ENCODE measurements around the gene CMIP.

The CMIP gene

DNA sequence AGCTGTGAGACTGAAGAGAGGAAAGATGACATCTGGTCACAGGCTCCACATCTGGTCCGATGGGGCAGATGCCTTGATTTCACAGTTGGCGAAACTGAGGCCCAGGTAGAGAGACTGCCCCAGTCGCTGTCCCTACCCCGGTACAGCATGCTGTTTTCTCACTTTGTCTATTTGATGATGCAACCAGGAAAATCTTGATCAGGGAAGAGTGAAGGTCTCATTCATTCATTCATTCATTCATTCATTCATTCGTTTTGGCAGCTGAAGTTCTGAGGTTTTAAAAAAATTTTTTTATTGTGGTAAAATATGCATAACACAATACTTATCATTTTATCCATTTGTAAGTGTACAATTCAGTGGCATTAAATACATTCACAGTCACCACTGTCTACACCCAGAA lies 19.7 kb downstream of the CMIP start:
- DNase-seq, result no peak

DNA sequence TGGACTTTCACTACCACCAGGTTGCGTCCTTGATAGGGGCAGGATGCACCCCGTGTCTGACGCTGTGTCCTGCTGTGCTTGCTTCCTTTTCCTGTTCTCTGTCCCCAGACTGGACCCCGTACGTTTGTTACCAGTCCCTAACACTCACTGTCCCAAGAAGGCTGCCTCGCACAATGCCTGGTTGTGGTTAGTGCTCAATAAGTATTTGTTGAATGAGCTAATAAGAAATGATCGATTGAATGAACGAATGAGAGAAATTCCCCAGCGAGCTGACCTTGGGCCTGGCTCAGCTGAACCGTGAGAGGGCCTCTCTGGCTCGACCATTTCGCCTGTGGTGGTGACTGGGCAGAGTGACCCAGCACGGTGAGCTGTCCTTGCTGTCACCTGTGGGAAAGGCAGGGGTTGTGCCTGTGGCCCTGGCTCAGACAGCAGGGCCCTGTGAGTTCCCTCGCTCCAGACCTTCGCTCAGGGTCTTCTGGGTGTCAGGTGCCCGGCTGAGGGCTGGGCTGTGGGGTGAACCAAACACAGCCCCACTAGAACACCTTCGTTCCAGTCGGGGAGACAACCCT lies 20.9 kb downstream of the CMIP start:
- DNase-seq, result no peak

DNA sequence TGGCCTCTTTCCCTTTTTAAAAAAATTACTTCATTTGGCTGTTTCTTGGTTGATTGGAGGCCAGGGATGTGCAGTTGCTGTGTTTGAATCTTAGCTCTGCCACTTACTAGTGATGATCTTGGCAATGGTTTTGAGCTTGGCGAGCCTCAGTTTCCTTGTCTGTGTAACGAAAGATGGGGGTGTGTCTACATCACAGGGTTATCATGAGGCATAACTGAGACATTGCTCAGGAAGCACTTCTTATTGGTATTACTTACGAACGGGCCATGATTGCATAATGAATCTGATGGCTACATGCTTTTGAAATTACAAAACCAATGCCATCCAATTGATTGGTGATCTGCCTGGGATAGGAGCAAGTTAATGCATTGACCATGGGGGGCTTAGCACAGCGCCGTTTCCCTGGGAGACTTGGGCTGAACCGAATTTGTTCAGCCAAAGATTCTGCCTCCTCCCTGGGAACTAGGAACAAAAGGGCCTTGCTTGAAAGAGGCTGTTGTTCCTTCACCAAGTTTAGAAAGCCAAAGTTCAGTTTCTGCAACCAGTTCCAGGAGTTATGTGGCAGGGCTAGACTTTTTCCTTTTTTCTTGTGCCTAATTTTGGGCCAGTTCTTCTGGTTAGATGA lies 21.9 kb downstream of the CMIP start:
- no peak for DNase-seq

DNA sequence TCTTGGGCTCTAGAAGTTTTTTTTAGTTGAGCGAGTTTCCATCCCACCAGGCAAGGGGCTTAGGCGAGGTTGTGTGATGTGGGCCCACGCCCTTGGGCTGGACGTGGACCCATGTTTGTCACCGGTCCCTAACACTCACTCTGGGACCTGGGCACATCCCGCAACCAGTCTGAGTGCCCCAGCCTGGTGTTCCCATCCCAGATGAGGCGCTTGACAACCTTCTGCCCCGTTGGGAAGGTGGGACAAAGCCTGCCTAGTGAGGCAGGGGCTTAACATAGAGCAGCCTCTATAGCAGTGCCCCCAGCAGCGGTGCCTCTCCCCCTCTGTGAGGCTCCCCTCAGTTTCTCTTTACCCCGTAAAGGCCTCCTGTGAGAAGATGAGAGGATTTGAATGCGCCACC lies 22.5 kb downstream of the CMIP start:
- DNase-seq, result no peak

DNA sequence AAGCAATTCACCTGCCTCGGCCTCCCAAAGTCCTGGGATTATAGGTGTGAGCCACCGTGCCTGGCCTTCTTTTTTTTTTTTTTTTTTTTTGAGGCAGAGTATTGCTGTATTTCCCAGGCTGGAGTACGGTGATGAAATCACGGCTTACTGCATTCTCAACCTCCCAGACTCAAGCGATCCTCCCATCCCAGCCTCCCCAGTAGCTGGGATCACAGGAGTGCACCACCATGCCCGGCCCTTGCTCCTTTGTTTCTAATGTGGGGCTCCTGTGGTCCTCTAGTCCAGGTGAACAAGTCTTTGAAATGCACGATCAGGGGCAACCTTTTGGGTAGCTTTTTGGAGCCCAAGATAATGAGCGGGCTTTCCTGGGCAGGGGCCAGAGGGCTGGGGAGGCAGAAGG lies 23.2 kb downstream of the CMIP start:
- no peak for DNase-seq

DNA sequence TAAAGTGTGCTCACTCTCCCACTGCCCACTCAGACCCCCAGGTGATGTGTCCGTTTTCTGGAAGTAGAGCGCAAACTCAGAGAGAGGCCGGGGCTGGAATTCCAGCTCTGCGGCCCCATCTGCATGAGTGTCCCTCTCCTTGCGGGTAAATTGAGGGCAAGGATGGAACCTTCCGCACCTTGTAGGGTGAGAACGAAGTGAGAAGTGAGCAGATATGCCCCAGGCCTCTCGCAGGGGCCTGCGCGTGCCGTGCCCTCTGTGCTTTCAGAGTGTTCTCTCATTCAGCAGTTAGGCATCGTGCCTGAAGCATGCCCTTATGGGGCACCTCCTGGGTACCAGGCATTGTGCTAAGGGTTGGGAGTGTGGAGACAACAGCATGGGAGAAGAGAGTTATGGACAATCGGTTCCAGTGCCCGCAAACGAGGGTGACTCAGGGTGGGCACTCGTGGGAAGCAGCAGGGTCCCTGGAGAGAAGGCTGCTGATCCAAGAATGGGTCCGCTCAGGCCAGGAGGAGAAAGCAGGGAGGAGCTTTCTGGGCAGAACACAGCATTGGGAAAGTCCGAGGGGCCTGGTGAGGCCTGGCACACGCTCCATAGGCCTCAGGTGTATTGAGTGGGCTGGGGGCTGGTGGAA lies 23.8 kb downstream of the CMIP start:
- DNase-seq, result no peak

DNA sequence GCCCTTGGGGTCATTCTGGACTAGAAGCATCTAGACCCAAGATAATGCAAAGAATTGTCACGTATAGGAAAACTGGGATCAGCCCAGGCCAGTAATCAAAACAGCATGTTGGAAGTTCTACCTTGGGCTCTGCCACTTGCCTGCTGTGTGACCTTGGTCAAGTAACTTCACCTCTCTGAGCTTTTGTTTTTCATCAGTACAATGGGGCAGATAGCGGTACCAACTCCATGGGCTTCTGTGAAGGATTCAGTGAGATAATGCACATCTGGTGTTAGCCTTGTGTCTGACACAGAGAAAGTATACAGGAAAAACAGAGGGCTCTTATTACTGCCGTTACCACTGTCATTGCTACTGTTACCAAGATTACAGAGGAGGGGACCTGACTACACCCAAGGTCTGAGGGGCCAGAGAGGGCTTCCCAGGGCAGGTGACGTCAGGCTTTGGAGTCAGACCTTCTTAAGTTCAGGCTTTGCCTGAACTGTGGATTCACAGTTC lies 24.6 kb downstream of the CMIP start:
- DNase-seq, result no peak

DNA sequence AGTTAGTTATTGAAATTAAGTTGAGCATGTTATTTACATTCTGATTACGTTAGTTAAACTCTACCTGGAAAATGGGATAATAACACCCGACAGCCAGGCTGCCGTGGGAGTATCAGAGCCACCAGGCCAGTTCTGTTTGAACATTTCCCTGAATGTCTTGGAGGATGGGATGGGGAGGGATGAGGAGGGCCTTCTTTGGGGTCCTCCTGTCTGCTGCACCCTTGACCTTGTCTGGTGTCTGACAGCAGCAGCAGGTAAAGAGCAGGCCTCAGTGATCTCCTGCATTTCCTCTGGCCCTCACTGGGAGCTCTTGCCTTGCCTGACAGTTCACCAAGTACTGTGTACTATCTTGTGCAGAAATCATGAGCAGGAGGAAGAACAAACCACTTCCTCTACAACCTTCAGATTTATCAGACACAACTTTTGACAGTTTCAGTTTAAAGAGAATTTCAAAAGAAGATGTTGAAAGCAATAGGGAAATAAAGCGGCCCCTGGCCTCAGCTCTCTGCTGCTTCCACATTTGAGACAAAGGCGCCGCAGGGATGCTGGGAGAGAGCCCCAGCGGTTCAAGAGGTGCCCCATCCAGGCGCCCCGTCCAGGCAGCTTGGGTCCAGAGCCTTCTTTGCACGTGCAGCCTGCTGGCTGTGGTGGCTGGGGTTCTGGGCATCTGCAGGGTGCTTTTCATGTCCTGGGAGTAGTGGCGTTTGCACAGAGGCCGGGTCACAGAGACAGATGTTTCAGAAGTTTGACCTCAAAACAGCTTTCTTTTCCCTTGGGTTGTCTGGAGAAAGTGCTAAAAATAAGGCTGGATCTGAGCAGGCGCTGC lies 25.3 kb downstream of the CMIP start:
- DNase-seq, result no peak

DNA sequence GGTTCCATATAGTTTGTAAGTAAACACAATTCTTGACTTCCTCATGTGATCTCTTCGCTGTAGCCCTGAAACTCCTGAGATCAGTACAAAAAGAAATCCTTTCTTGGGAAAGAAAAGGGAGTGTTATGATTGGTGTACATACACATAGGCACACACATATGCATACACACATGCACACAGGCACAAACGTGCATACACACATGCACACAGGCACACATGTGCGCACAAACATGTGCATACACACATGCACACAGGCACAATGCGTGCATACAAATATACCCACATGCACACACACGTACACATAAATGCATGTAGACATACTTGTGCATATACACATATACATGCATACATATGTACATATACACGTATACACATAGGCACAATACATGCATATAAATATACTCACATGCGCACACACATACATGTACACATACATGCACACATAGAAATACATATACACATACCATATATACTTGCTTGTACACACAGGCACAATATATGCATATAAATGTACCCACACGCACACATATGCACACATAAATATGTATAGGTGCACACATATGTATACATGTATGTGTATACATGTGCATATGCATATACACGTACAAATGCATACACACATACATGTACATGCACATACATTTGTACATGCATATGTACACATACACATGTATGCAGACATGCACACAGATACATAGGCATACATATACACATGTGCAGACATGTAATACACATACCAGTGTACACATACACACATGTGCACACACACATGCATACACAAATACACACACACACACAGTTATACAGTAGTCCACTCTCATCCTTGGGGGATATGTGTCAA lies 26.4 kb downstream of the CMIP start:
- no peak for DNase-seq

DNA sequence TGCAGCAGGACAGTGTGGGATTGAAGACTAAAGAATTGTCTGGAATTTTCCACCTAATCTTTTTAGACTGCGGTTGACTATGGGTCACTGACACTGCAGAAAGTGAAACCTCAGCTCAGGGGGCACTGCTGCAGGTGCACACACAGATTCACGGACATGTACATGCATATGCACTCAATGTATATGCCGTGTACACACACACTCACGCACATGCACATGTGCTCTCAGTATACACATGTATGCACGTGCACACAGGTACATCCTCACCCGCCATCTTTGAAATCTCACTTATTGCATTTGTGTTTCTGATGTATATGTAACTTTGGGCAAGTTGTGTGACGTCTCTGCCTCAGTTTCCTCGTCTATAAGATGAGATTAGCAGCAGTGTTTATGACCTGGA lies 27.3 kb downstream of the CMIP start:
- no peak for DNase-seq

DNA sequence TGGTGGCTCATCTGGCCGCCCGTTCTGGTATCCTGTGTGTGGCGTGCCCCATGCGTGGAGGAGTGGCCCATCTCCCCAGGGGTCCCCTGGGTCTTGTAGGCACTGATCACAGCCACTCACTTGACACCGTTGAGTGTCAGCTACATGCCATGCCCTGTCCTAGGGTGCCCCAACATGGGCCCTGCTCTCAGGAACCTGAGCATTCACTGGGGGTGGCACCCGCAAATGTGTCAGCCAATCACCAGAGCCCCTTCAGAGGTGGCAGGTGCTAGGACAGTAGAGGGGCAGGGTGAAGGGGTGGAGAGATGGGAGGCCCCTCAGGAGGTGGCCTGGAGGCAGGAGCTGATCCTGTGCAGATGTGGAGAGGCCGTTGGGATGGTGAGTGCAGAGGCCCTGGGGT lies 27.8 kb downstream of the CMIP start:
- DNase-seq, result no peak

DNA sequence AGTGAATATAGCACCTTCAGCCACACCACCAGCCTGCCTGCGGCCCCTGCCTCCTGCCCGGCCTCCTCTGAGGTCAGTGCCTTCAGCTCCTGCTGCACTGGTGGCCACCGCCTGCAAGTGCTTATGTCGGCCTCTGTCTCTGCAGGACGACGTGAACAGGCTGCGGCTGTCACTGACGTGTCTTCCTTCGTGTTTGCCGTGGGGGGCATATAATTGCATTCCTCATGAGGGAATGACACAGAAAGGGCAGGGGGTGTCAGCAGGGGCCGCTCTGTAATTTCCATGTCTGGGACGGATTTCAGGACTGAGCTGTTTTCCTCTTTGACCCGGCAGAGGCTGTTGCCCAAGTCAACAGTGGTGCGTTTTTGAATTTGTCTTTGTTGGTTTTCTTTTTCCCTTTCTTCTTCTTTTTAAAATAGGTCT lies 28.5 kb downstream of the CMIP start:
- no peak for DNase-seq

DNA sequence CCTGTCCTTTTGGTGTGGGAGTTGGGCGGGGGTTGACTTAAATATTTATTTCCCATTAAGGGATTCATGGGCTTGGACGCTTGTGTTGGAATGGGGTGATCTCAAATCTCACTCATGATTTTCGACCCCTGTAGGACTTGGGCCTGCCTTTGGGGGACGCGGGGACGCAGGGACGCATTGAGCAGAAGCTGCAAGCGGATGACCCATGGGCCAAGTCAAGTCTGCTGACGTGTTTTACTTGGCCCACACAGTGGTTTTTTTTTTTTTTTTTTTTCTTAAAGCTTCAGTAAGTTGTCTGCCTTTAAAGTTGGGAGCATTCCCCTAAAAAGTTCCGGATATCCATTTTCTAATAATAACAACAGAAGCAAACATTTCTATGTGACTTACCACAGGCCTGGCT lies 28.9 kb downstream of the CMIP start:
- DNase-seq, result no peak

DNA sequence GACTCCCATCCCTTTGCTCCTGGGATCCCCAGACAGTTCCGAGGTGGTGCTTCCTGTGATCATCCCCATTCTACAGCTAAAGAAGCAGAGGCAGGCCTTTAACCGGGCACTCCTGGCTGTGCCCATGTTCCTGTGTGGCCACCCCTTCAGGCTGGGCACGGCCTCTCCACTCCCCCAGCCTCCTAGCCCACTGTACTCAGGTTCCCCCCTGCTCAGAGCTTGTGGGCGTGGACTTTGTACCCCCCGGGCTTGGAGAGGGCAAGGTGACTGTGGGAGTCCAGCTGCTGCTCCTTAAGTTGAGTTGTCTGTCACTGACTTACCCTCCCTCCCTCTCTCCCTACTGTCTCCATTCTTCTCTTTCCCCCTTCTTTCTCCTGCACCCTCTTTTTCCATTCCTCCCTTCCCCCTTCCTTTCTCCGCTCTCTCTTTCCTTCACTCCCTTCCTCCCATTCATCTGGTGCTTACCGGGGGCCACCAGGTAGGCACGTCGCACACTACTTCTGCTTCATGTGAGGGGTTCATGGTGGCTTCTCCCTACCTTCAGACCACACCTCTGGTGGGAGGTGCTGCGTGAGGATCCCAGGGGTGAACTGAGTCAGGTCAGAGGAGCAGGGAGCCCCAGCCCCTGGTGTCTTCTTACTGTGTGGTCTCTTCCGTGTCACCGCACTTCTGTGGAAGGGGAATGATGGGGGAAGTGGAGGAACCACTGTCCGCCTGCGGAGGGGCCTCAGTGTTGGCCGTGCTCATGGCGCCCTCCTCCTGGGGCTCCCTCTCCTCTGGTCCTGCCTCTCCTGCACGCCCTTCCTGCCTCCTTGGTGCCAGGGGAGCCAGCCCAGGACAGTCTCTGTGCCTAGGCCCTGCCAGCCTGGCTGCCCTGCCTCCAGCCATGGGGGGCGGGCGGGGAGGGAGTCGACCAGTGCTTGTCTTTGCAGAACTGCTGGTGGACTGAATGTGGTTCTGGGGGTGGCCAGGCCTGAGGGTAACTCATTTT lies 29.7 kb downstream of the CMIP start:
- no peak for DNase-seq

DNA sequence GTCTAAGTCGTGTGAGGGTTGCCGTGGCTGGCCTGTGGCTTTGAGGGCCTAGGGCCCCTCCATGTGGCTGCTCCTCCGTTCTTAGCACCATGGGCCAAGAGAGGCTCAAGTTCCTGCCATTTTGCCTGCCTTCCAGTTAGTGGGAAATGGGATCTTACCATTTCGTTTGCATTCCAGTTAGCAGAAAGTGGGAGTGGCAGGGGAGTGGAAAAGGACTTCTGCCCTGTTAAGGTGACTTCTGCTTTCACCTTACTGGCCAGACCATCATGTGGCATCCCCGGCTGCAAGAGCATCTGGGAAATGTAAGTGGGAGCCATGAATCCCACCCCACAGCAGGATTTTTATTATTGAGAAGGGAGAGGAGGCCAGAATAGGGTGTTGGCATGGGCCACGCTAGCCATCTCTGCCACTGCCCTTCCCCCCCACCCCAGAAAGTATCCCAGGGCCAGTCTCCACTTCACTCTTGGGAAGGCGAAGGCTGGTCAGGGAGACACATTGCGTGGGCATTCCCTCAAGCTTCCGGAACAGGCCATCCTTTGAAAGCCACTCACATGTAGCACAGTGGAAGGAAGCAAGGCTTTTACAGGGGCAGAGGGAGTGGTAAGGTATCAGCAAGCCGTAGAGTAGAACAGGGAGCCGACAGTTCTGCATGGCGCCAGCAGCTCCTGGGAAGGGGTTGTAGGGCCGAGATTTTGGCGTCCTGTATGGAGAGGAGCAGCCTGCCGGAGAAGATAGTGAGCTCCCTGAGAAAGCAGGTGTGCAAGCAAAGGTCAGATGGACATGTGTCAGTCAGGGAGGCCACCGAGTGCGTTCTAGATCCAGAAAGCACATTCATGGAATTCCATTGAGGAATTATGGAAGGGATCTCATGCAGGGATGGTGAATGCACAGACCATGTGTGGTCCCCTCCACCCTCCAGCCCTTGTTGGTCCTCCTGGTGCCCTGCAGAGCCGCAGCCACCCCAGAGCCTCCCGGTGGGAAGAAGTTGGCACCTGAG lies 33.4 kb downstream of the CMIP start:
- DNase-seq, result no peak

DNA sequence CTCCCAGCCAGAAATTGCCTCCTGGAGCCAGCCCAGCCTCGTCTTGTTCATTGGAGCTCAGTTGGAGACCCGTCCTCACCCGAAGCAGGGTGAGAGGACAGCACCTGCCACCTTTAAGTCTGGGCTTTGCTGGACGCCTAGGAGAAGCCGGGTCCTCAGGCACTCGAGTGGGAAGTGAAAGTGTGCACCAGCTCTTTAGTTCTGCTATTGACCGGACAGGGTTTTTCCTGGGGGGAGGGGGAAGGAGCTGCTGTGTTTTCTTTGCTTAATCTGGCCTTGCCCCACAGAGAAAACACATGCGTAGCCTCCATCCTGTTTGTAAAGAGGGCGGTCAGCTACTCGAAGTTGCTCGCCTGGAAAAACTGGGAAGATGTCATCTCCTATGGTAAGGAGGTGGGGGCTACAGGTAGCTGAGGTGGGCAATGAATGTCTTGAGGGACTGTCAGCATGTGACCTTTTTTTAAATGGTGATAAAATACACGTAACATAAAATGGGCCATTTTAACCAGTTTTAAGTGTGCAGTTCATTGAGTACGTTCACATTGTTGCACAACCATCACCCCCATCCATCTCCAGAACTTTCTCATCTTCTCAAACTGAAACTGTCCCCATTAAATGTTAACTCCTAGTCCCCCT lies 34.4 kb downstream of the CMIP start:
- no peak for DNase-seq

DNA sequence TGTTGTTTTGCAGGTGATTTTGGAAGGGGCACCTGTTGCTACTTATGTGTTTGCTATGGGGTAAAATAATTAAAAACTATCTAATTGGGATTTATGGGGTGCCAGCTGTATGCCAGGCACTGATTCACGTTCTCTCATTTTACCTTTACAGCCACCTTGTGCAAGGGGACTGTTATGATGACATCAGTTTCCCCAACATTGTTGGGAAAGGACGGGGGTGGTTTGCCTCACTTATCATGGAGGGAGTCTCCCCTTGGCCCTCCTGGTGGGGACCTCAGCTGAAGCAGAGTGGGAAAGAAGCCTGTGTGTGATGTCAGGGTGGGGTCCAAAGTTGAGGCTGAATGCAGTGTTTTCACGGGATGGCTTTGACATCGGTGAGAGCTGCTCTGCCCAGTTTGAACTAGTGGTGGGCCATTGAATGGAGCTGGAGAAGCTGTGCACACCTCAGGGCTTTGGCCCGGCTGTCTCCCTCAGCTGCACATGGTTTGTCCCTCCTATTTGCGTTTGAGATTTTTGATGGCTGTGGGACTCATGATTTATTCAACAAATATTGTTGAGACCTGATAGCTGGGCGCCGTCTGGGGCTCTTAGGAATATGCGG lies 36.1 kb downstream of the CMIP start:
- DNase-seq, result no peak

DNA sequence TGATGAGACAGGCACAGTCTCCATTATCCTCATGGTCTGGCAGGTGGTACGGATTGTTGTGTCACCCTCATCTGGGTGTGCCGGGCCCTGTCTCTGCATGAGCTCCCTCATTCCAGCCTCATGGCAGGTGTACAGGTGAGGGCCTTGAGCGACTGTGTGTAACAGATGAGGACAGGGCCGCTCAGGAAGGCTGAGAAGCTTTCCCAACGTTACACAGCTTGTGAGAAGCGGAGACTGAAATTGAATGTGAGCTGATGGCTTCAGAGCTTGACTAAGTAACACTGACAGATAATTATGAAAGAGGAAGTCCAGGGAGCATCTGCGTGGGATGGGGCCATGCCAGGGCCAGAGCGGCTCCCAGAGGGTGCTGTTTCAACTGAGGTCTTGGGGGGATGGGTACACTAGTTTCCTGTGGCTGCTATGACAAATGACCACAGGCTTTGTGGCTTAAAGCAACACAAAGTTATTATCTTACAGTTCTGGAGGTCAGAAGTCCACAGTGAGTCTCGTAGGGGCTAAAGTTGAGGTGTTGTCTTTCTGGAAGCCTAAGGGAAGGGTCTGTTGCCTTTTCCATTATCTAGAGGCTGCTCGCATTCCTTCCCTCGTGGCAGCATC lies 36.7 kb downstream of the CMIP start:
- no peak for DNase-seq
